PFSK-1 (cell line): Measurements from ENCODE around the gene TENM3.

Source experiments
- POLR2AphosphoS5 ChIP-seq: IDR thresholded peaks from 2 replicates; pipeline ENCODE4 v1.6.1; 2012; ENCODE audit warnings: low read depth, mild to moderate bottlenecking, control low read depth, low read length, moderate library complexity
- SIN3A ChIP-seq: IDR thresholded peaks from 2 replicates; pipeline ENCODE4 v1.6.1; 2012; ENCODE audit warnings: mild to moderate bottlenecking, low read length, moderate library complexity, borderline replicate concordance; ENCODE audit not compliant: insufficient read depth
- TF ChIP-seq, protein P1 (sequence below), 2 experiments: IDR thresholded peaks; 2 replicates each; pipeline versions ENCODE4 v1.6.1 to v1.8.0; 2011 to 2012; ENCODE audit warnings: low read depth in 2 of 2, low read length in 2 of 2, control low read depth in 1 of 2, inconsistent platforms in 1 of 2, mild to moderate bottlenecking in 1 of 2, moderate library complexity in 1 of 2; ENCODE audit not compliant: insufficient read depth in 1 of 2

DNA sequence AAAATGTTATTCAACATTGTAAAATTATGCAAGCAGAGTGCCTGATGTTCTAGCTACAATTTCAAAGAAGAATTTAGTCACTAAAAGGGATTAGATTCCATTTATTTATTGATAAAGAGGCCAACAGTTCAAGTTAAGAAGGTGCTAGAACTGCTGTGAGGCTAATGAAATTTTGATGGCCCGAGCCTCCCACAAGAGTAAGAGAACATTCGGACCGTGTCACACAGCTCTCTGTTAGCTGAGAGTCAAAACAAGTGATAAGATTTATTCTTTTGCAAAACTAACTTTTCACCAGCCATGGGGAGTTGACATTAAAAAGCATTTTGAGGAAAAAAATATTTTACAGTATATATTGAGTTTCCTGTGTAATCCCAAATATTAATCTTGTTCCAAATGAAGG, 106.8 kb downstream of the TENM3 start:
- TF ChIP-seq POLR2AphosphoS5: no peak
- TF ChIP-seq, protein P1, sequence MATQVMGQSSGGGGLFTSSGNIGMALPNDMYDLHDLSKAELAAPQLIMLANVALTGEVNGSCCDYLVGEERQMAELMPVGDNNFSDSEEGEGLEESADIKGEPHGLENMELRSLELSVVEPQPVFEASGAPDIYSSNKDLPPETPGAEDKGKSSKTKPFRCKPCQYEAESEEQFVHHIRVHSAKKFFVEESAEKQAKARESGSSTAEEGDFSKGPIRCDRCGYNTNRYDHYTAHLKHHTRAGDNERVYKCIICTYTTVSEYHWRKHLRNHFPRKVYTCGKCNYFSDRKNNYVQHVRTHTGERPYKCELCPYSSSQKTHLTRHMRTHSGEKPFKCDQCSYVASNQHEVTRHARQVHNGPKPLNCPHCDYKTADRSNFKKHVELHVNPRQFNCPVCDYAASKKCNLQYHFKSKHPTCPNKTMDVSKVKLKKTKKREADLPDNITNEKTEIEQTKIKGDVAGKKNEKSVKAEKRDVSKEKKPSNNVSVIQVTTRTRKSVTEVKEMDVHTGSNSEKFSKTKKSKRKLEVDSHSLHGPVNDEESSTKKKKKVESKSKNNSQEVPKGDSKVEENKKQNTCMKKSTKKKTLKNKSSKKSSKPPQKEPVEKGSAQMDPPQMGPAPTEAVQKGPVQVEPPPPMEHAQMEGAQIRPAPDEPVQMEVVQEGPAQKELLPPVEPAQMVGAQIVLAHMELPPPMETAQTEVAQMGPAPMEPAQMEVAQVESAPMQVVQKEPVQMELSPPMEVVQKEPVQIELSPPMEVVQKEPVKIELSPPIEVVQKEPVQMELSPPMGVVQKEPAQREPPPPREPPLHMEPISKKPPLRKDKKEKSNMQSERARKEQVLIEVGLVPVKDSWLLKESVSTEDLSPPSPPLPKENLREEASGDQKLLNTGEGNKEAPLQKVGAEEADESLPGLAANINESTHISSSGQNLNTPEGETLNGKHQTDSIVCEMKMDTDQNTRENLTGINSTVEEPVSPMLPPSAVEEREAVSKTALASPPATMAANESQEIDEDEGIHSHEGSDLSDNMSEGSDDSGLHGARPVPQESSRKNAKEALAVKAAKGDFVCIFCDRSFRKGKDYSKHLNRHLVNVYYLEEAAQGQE (IDR thresholded peaks at IDR 0.05; ENCODE audit: insufficient read depth in 1 of 2, low read depth in 2 of 2, low read length in 2 of 2): no peak
- TF ChIP-seq SIN3A: no peak
